Large intestine (tissue), 3 donors: ENCODE data around the gene ACOX3. TPM values are rescaled to one million over a fixed set of nuclear protein-coding genes. Genes with fewer than 3 reads are reported as not detected.

Source experiments
- DNase-seq, 2 donors: peaks; one replicate each; pipeline versions ENCODE4 v3.0.0 to v3.0.0-alpha.2; 2013
- H3K27ac ChIP-seq: one replicate; pipeline ENCODE4 v1.5.1; 2013; ENCODE audit warnings: low read length
- H3K27me3 ChIP-seq: 2 replicates; pipeline ENCODE4 v1.6.1; 2013; ENCODE audit warnings: low read length; ENCODE audit not compliant: control insufficient read depth, insufficient read depth
- H3K36me3 ChIP-seq: 2 replicates; pipeline ENCODE4 v1.6.1; 2013; ENCODE audit warnings: low read length; ENCODE audit not compliant: control insufficient read depth, insufficient read depth
- H3K4me1 ChIP-seq: one replicate; pipeline ENCODE4 v1.6.1; 2013; ENCODE audit warnings: low read length; ENCODE audit not compliant: control insufficient read depth, insufficient read depth
- H3K4me3 ChIP-seq: one replicate; pipeline ENCODE4 v1.5.1; 2013; ENCODE audit warnings: low read length
- H3K9me3 ChIP-seq: one replicate; pipeline ENCODE4 v1.6.1; 2013; ENCODE audit warnings: mild to moderate bottlenecking, low read depth, low read length, moderate library complexity; ENCODE audit not compliant: control insufficient read depth
- WGBS: methylation state at CpG from one replicate; pipeline ENCODE4 v1.1.5; 2013; ENCODE audit warnings: low lambda C conversion rate; ENCODE audit not compliant: insufficient coverage; 5-methylcytosine and 5-hydroxymethylcytosine counted together
- polyA plus RNA-seq: library from polyadenylated mRNA; unstranded; fragments of 120-200 nt; gene quantifications from one replicate; pipeline ENCODE4 v1.2.1, GENCODE V29; 2013

ACOX3 gene
- polyA plus RNA-seq, 1 donor = 19.7 TPM

GRCh38 chr4:8468746-8469535 is 28.4 kb upstream of the ACOX3 start:
- H3K36me3 ChIP-seq = peaks cover 61% of the 10 kb centered on the region
- WGBS = no CpG with 5 or more reads among the region's 21 CpGs
- no peaks in the 10 kb centered on the region for H3K27me3 ChIP-seq
- peak; percentile 27 to 35 for DNase-seq
- no peaks in the 10 kb centered on the region for H3K9me3 ChIP-seq
- H3K4me1 ChIP-seq = peaks cover 3% of the 10 kb centered on the region
- no peak overlapping the region for H3K27ac ChIP-seq
- H3K4me3 ChIP-seq = no peak overlapping the region

GRCh38 chr4:8467016-8467415 is 26.5 kb upstream of the ACOX3 start:
- H3K36me3 ChIP-seq = peaks cover 66% of the 10 kb centered on the region

GRCh38 chr4:8465615-8466611 is 25.4 kb upstream of the ACOX3 start:
- WGBS = no CpG with 5 or more reads among the region's 31 CpGs
- no peaks in the 10 kb centered on the region for H3K9me3 ChIP-seq
- no peaks in the 10 kb centered on the region for H3K4me1 ChIP-seq
- H3K27ac ChIP-seq = no peak overlapping the region
- no peaks in the 10 kb centered on the region for H3K27me3 ChIP-seq
- DNase-seq = no peak
- H3K36me3 ChIP-seq = peaks cover 68% of the 10 kb centered on the region
- no peak overlapping the region for H3K4me3 ChIP-seq

More at GRCh38 chr4:8467016-8467415, 26.5 kb upstream of the ACOX3 start:
- Histone ChIP-seq H3K27ac (no peak overlapping the region), H3K9me3 (no peaks in the 10 kb centered on the region), H3K4me1 (no peaks in the 10 kb centered on the region), H3K4me3 (no peak overlapping the region), H3K27me3 (no peaks in the 10 kb centered on the region)
- 100% methylated on average over 1 of the region's 18 CpGs for WGBS
- no peak for DNase-seq

- Histone ChIP-seq H3K9me3 (no peaks in the 10 kb centered on the region), H3K36me3 (peaks cover 66% of the 10 kb centered on the region), H3K4me1 (no peaks in the 10 kb centered on the region), H3K27ac (no peak overlapping the region), H3K27me3 (no peaks in the 10 kb centered on the region), H3K4me3 (no peak overlapping the region)
- no peak for DNase-seq
- 34% methylated on average over 4 of the region's 14 CpGs for WGBS
Observed at GRCh38 chr4:8464381-8464780, 23.9 kb upstream of the ACOX3 start.

- no CpG with 5 or more reads among the region's 9 CpGs for WGBS
- Histone ChIP-seq H3K36me3 (peaks cover 65% of the 10 kb centered on the region), H3K4me1 (no peaks in the 10 kb centered on the region)
Observed at GRCh38 chr4:8463811-8464210, 23.3 kb upstream of the ACOX3 start.

GRCh38 chr4:8461616-8462015 is 21.1 kb upstream of the ACOX3 start:
- no peak overlapping the region for H3K27ac ChIP-seq
- no peak for DNase-seq
- H3K9me3 ChIP-seq = no peaks in the 10 kb centered on the region
- H3K4me1 ChIP-seq = no peaks in the 10 kb centered on the region
- WGBS = no CpG with 5 or more reads among the region's 6 CpGs
- H3K4me3 ChIP-seq = no peak overlapping the region
- no peaks in the 10 kb centered on the region for H3K27me3 ChIP-seq
- peaks cover 59% of the 10 kb centered on the region for H3K36me3 ChIP-seq

More at GRCh38 chr4:8463811-8464210, 23.3 kb upstream of the ACOX3 start:
- H3K9me3 ChIP-seq = no peaks in the 10 kb centered on the region
- H3K4me3 ChIP-seq = no peak overlapping the region
- H3K27ac ChIP-seq = no peak overlapping the region
- DNase-seq = no peak
- H3K27me3 ChIP-seq = no peaks in the 10 kb centered on the region

DNA sequence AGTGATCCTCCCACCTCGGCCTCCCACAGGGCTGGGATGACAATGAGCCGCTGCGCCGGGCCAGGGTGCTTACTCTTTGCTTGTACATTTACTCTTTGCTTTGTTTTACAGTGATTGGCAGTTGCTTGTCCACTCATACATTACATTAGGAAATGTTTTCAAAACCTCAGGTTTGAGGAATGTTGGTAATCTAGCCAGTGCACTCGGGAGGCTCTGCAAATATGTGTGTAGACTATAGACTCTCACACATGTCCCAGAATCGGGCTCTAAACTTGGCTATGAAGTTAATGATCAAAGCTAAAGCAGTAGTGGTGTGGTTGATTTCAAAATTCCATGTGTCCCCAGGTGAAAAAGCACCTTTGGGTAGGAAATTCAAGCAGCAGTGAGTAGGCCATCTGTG is 20.6 kb upstream of the ACOX3 start:
- Histone ChIP-seq H3K4me1 (no peaks in the 10 kb centered on the region), H3K36me3 (peaks cover 53% of the 10 kb centered on the region), H3K27ac (no peak overlapping the region), H3K9me3 (no peaks in the 10 kb centered on the region), H3K27me3 (no peaks in the 10 kb centered on the region), H3K4me3 (no peak overlapping the region)
- no peak for DNase-seq
- WGBS = no CpG with 5 or more reads among the region's 6 CpGs

DNA sequence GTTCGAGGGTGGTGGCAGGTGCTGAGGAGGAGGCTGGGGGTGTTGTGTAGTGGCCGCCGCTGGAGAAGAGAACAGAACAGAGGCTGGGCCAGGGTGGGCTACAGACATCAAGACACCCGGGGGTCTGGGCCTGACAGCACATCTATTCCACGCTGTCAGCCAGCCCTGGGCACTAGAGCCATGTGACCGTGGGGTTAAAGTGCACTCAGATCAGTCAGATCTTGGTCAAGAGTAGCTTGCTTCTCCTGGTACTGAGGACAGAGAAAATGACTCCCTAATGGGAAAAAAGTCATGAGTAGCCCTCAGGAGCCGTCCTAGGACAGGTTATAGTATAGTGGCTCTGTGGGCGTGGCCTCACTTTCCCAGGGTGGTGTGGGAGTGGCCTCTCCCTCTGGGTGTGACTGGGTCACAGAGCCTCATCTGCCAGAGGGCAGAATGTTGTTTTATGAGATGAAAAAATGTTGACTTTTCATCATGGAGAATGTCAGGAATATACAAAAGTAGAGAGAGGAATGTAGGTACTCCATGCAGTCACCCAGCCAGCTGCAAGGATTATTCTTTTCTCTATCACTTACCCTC is 19.4 kb upstream of the ACOX3 start:
- Histone ChIP-seq H3K9me3 (no peaks in the 10 kb centered on the region), H3K27ac (no peak overlapping the region), H3K36me3 (peaks cover 50% of the 10 kb centered on the region), H3K4me3 (no peak overlapping the region), H3K27me3 (no peaks in the 10 kb centered on the region), H3K4me1 (no peaks in the 10 kb centered on the region)
- WGBS = 55% methylated on average over 2 of the region's 8 CpGs
- DNase-seq = peak; percentile 45 to 60

DNA sequence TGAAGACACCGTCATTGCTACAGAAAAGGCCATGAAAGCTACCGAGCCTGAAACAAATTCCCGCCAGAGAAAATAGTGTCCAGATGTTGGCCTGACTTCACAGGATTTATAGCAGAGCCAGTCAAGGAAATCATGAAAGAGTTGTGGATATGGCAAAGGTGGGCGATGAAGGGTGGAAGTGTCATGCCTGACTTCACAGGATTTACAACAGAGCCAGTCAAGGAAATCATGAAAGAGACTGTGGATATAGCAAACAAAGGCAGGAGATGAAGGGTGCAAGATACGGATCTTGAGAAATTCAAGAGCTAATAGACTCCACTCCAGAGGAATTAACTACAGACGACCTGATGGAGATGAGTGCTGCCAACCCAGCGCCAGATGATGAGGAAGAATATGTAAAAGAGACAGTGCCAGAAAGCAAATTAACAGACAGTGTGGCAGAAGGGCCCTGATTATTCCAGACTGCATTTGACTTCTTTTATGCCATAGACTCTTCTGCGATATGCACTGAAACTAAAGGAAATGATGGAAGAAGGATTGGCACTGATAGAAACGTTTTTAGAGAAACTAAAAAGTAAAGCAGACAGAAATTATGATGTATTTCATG is 17.2 kb upstream of the ACOX3 start:
- no peak for DNase-seq
- no peaks in the 10 kb centered on the region for H3K4me1 ChIP-seq
- WGBS = 80% methylated on average over 4 of the region's 9 CpGs
- H3K9me3 ChIP-seq = no peaks in the 10 kb centered on the region
- H3K27me3 ChIP-seq = no peaks in the 10 kb centered on the region
- H3K4me3 ChIP-seq = no peak overlapping the region
- H3K36me3 ChIP-seq = peaks cover 58% of the 10 kb centered on the region
- H3K27ac ChIP-seq = no peak overlapping the region

DNA sequence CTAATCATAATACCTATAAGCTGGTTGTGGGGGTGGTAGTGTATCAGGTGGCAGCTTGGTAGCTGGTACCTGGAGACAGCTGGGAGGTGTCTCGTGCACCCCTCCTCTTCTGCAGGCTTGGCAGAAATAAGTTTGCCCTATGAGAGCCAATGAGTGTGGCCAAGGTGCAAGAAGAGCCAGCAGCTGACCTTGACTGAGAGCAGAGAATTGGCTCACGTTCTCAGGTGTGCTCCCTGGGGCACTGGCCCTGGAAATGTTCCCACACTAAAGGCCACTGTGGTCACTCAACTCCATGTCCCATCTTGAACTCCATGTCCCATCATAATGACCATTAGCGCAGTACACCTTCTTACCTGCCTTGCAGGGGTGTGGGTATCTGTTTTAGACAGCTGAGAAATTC is 13.4 kb upstream of the ACOX3 start:
- H3K4me1 ChIP-seq = no peaks in the 10 kb centered on the region
- DNase-seq = no peak
- peaks cover 65% of the 10 kb centered on the region for H3K36me3 ChIP-seq
- no peak overlapping the region for H3K4me3 ChIP-seq
- H3K27me3 ChIP-seq = no peaks in the 10 kb centered on the region
- WGBS = no CpG with 5 or more reads among the region's 3 CpGs
- H3K27ac ChIP-seq = no peak overlapping the region
- no peaks in the 10 kb centered on the region for H3K9me3 ChIP-seq
